OCI-LY3 (cell line): Measurements from ENCODE around the gene ESRRB.

Experiments
- H2AFZ ChIP-seq: fragments of 200-600, 300-600 bp; shearing (Covaris generic); 2 replicates; pipeline ENCODE4 v1.6.0; 2014; ENCODE audit warnings: antibody characterized with exemption, low read depth, low read length
- H3K27ac ChIP-seq: fragments of 200-600, 300-600 bp; sonication (generic); 2 replicates; pipeline ENCODE4 v1.5.1; 2014; ENCODE audit warnings: mild to moderate bottlenecking, low read length, moderate library complexity, mixed read lengths
- H3K27me3 ChIP-seq: fragments of 200-600, 300-600 bp; sonication (generic); 2 replicates; pipeline ENCODE4 v1.6.1; 2014; ENCODE audit warnings: low read depth, low read length, mixed read lengths
- H3K36me3 ChIP-seq: fragments of 200-600, 300-600 bp; sonication (generic); replicated peaks from 2 replicates; pipeline ENCODE3; 2014; ENCODE audit warnings: low read depth, low read length, mixed read lengths
- H3K4me1 ChIP-seq: fragments of 300-600, 200-600 bp; sonication (generic); 2 replicates; pipeline ENCODE4 v1.6.1; 2014; ENCODE audit warnings: low read length, mixed read lengths
- H3K4me2 ChIP-seq: fragments of 200-600, 300-600 bp; sonication (generic); 2 replicates; pipeline ENCODE4 v1.6.1; 2014; ENCODE audit warnings: low read length, mixed read lengths
- H3K4me3 ChIP-seq: fragments of 300-600, 200-600 bp; sonication (generic); 2 replicates; pipeline ENCODE4 v1.5.1; 2014; ENCODE audit warnings: antibody characterized with exemption, mild to moderate bottlenecking, low read length, moderate library complexity
- H3K79me2 ChIP-seq: fragments of 300-600, 200-600 bp; shearing (Covaris generic); 2 replicates; pipeline ENCODE4 v1.6.1; 2014; ENCODE audit warnings: mild to moderate bottlenecking, low read length, mixed read lengths
- H3K9ac ChIP-seq: fragments of 300-600, 200-600 bp; shearing (Covaris generic); 2 replicates; pipeline ENCODE4 v1.6.0; 2014; ENCODE audit warnings: mild to moderate bottlenecking, low read length, moderate library complexity
- H3K9me3 ChIP-seq: fragments of 200-600, 300-600 bp; shearing (Covaris generic); 2 replicates; pipeline ENCODE4 v1.6.1; 2014; ENCODE audit warnings: low read length, mixed read lengths; ENCODE audit not compliant: insufficient read depth
- H4K20me1 ChIP-seq: fragments of 200-600, 300-600 bp; sonication (generic); 2 replicates; pipeline ENCODE4 v1.6.1; 2016; ENCODE audit warnings: low read length, mixed read lengths; ENCODE audit not compliant: insufficient read depth
- EZH2phosphoT487 ChIP-seq: fragments of 200-600 bp; shearing (Covaris generic); IDR thresholded peaks from 2 replicates; pipeline ENCODE4 v1.6.1; 2018; ENCODE audit warnings: antibody characterized with exemption, mixed run types, low read depth
- TF ChIP-seq, protein P1 (sequence below): fragments of 200-600, 300-600 bp; sonication (generic); IDR thresholded peaks from 2 replicates; pipeline ENCODE4 v1.5.1; 2014; ENCODE audit warnings: antibody characterized with exemption, low read length, low read depth

Gene ESRRB

DNA sequence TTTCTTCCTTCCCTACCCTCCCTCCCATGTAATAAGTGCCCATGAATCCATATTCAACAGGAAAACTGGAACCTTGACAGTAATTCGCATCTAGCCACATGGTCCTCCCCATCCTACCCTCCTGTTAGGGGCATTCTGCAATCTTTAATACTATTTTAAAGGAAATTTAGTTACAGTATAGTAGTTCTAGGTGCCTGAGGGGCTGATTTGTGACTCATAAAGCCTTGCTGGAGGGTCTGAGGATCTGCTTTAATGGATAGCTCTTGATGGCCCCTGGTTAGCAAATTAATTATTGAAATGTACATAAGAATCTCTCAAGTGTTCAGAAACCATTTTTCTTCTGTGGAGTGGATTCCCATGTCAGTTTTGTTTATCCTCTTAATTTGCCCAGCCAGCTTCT is 54.1 kb downstream of the ESRRB start:
- Histone ChIP-seq H3K9me3 (no peaks in the 10 kb centered on the region), H3K36me3 (no peaks in the 10 kb centered on the region), H3K79me2 (no peaks in the 10 kb centered on the region), H3K9ac (no peak overlapping the region), H2AFZ (no peak overlapping the region), H3K4me1 (no peaks in the 10 kb centered on the region), H3K27me3 (no peaks in the 10 kb centered on the region), H3K4me3 (no peak overlapping the region), H3K27ac (no peak overlapping the region), H3K4me2 (no peak overlapping the region), H4K20me1 (no peaks in the 10 kb centered on the region)
- no peak for TF ChIP-seq EZH2phosphoT487
- TF ChIP-seq, protein P1, sequence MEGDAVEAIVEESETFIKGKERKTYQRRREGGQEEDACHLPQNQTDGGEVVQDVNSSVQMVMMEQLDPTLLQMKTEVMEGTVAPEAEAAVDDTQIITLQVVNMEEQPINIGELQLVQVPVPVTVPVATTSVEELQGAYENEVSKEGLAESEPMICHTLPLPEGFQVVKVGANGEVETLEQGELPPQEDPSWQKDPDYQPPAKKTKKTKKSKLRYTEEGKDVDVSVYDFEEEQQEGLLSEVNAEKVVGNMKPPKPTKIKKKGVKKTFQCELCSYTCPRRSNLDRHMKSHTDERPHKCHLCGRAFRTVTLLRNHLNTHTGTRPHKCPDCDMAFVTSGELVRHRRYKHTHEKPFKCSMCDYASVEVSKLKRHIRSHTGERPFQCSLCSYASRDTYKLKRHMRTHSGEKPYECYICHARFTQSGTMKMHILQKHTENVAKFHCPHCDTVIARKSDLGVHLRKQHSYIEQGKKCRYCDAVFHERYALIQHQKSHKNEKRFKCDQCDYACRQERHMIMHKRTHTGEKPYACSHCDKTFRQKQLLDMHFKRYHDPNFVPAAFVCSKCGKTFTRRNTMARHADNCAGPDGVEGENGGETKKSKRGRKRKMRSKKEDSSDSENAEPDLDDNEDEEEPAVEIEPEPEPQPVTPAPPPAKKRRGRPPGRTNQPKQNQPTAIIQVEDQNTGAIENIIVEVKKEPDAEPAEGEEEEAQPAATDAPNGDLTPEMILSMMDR = no peak

GRCh38 chr14:76430475-76430980 is 54.6 kb downstream of the ESRRB start:
- no peaks in the 10 kb centered on the region for H3K4me1 ChIP-seq
- H3K4me2 ChIP-seq = no peak overlapping the region
- H3K79me2 ChIP-seq = no peaks in the 10 kb centered on the region
- H3K4me3 ChIP-seq = no peak overlapping the region
- TF ChIP-seq, protein P1 = no peak
- TF ChIP-seq EZH2phosphoT487 = no peak
- H3K27me3 ChIP-seq = no peaks in the 10 kb centered on the region
- no peaks in the 10 kb centered on the region for H3K9me3 ChIP-seq
- H3K9ac ChIP-seq = no peak overlapping the region
- H3K27ac ChIP-seq = no peak overlapping the region
- no peaks in the 10 kb centered on the region for H4K20me1 ChIP-seq
- no peaks in the 10 kb centered on the region for H3K36me3 ChIP-seq
- H2AFZ ChIP-seq = no peak overlapping the region

- Histone ChIP-seq H3K27ac (no peak overlapping the region), H3K4me2 (no peak overlapping the region), H3K9me3 (no peaks in the 10 kb centered on the region), H3K79me2 (no peaks in the 10 kb centered on the region), H3K4me1 (no peaks in the 10 kb centered on the region), H3K27me3 (no peaks in the 10 kb centered on the region), H3K4me3 (no peak overlapping the region), H2AFZ (no peak overlapping the region), H3K9ac (no peak overlapping the region), H3K36me3 (no peaks in the 10 kb centered on the region), H4K20me1 (no peaks in the 10 kb centered on the region)
- TF ChIP-seq, protein P1 = no peak
Measured at GRCh38 chr14:76431538-76431937, 55.6 kb downstream of the ESRRB start.

DNA sequence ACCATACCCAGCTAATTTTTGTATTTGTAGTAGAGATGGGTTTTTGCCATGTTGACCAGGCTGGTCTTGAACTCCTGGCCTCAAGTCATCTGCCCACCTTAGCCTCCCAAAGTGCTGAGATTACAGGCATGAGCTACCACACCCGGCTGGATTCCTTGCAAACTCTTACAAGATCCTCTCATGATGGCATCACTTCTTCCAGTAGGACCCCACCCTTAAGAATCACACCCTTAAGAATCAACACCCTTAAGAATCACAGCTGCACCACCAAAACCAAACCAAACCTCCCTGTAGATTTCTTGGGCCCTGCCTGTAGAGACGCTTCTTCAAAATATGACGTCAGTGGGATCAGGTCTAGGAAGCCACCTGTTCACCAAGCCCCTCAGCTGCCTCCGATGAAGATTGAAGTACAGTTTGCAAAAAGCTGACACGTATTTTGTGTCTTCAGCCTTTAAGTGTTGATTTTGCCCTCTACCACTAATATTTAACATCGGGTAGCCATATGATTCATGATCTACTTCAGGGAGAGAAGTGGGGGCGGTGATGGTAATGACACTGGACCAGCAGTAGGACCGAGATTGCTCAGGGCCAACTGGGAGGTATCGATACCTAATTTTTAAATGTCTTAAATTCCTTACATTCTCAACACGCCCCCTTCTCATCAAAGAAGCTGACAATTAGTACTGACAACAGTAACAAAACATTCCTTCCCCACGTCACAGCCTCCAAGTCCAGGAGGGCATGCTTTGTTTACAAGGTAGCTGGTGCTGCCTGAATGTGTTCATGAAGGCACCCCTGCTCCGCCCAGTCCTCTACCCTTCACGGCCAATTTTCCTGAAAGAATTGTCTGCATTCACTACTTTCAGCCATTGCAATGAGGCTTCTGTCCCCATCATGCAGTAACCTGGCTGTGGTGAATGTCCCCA is 57.2 kb downstream of the ESRRB start:
- Histone ChIP-seq H3K27ac (no peak overlapping the region), H3K36me3 (no peaks in the 10 kb centered on the region), H3K79me2 (no peaks in the 10 kb centered on the region), H3K4me2 (no peak overlapping the region), H3K4me3 (no peak overlapping the region), H2AFZ (no peak overlapping the region), H3K9me3 (no peaks in the 10 kb centered on the region), H3K4me1 (no peaks in the 10 kb centered on the region), H3K9ac (no peak overlapping the region), H3K27me3 (no peaks in the 10 kb centered on the region), H4K20me1 (no peaks in the 10 kb centered on the region)
- TF ChIP-seq EZH2phosphoT487 = no peak
- TF ChIP-seq, protein P1 = no peak
